OCI-LY3 (cell line): ENCODE measurements around the gene WDR86.

Experiments
- CTCF ChIP-seq: fragments of 200-600, 300-600 bp; sonication (generic); IDR thresholded peaks from 2 replicates; pipeline ENCODE4 v1.5.1; 2014; ENCODE audit warnings: antibody characterized with exemption, low read length, low read depth
- EZH2phosphoT487 ChIP-seq: fragments of 200-600 bp; shearing (Covaris generic); IDR thresholded peaks from 2 replicates; pipeline ENCODE4 v1.6.1; 2018; ENCODE audit warnings: antibody characterized with exemption, mixed run types, low read depth

GRCh38 chr7:151428378-151429236, 18.8 kb upstream of the WDR86 start:
- TF ChIP-seq CTCF (no peak), EZH2phosphoT487 (no peak)
